ENCODE results near the gene ARHGAP15.

The ARHGAP15 gene

GRCh38 chr2:143417428-143417827 is 288.2 kb downstream of the ARHGAP15 start:
- no peak for DNase-seq

GRCh38 chr2:143420313-143420712 is 291.1 kb downstream of the ARHGAP15 start:
- DNase-seq = no peak

- DNase-seq = no peak
Measured at GRCh38 chr2:143422681-143423080, 293.5 kb downstream of the ARHGAP15 start.

GRCh38 chr2:143425896-143426295 is 296.7 kb downstream of the ARHGAP15 start:
- no peak for DNase-seq

GRCh38 chr2:143426296-143426695 is 297.1 kb downstream of the ARHGAP15 start:
- no peak for DNase-seq

- no peak for DNase-seq
Measured at GRCh38 chr2:143428700-143429099, 299.5 kb downstream of the ARHGAP15 start.

- DNase-seq = no peak
Measured at GRCh38 chr2:143429932-143430679, 300.9 kb downstream of the ARHGAP15 start.

- no peak for DNase-seq
Measured at GRCh38 chr2:143431316-143431715, 302.1 kb downstream of the ARHGAP15 start.

- DNase-seq = no peak
Measured at GRCh38 chr2:143433251-143433650, 304.0 kb downstream of the ARHGAP15 start.

- DNase-seq = no peak
Measured at GRCh38 chr2:143433840-143434239, 304.6 kb downstream of the ARHGAP15 start.

GRCh38 chr2:143434445-143434844 is 305.2 kb downstream of the ARHGAP15 start:
- no peak for DNase-seq

GRCh38 chr2:143435131-143435530 is 305.9 kb downstream of the ARHGAP15 start:
- DNase-seq = no peak

- DNase-seq = no peak
Measured at GRCh38 chr2:143436951-143437350, 307.7 kb downstream of the ARHGAP15 start.

- DNase-seq = no peak
Measured at GRCh38 chr2:143440411-143441012, 311.3 kb downstream of the ARHGAP15 start.

- DNase-seq = no peak
Measured at GRCh38 chr2:143442193-143442592, 313.0 kb downstream of the ARHGAP15 start.

- no peak for DNase-seq
Measured at GRCh38 chr2:143451642-143452281, 322.5 kb downstream of the ARHGAP15 start.

- DNase-seq = no peak
Measured at GRCh38 chr2:143452817-143453451, 323.7 kb downstream of the ARHGAP15 start.

GRCh38 chr2:143453981-143454511 is 324.8 kb downstream of the ARHGAP15 start:
- DNase-seq = no peak

GRCh38 chr2:143455317-143455716 is 326.1 kb downstream of the ARHGAP15 start:
- no peak for DNase-seq

- DNase-seq = no peak
Measured at GRCh38 chr2:143458258-143459190, 329.3 kb downstream of the ARHGAP15 start.

GRCh38 chr2:143460382-143460781 is 331.2 kb downstream of the ARHGAP15 start:
- DNase-seq = no peak

GRCh38 chr2:143463719-143464118 is 334.5 kb downstream of the ARHGAP15 start:
- no peak for DNase-seq
